Duodenal mucosa (tissue), 2 donors: ENCODE measurements around the gene F8A1.
"Not testable (repeated sequence)": the region's sequence is repeated elsewhere in the genome, so short reads cannot be mapped to it uniquely, and the experiment has no call there.

Source experiments
- H3K27ac ChIP-seq: one replicate; pipeline ENCODE4 v1.7.0; 2013; ENCODE audit warnings: low read depth, low read length
- H3K27me3 ChIP-seq, 2 donors: one replicate each; pipeline ENCODE4 v1.7.0; 2013; ENCODE audit warnings: low read length in 2 of 2, control low read depth in 1 of 2; ENCODE audit not compliant: insufficient read depth in 2 of 2, control insufficient read depth in 1 of 2
- H3K36me3 ChIP-seq, 2 donors: one replicate each; pipeline ENCODE4 v1.7.0; 2013; ENCODE audit warnings: low read length in 2 of 2, control low read depth in 1 of 2; ENCODE audit not compliant: insufficient read depth in 2 of 2, control insufficient read depth in 1 of 2
- H3K4me1 ChIP-seq, 2 donors: one replicate each; pipeline ENCODE4 v1.7.0; 2013; ENCODE audit warnings: low read length in 2 of 2, control low read depth in 1 of 2; ENCODE audit not compliant: insufficient read depth in 2 of 2, control insufficient read depth in 1 of 2
- H3K4me3 ChIP-seq, 2 donors: one replicate each; pipeline ENCODE4 v1.7.0; 2013; ENCODE audit warnings: low read length in 2 of 2, low read depth in 1 of 2
- H3K9ac ChIP-seq, 2 donors: one replicate each; pipeline ENCODE4 v1.7.0; 2013; ENCODE audit warnings: low read length in 2 of 2, low read depth in 1 of 2
- H3K9me3 ChIP-seq, 2 donors: one replicate each; pipeline ENCODE4 v1.7.0; 2013; ENCODE audit warnings: low read length in 2 of 2, control low read depth in 1 of 2; ENCODE audit not compliant: control insufficient read depth in 1 of 2

Gene F8A1

GRCh38 chrX:154886069-154886788 is at the start of gene F8A1:
TSS of gene F8A1 (plus strand) at chrX:154886355. CDS start at chrX:154886375, 20 bp downstream.
- not testable (repeated sequence) for H3K9ac ChIP-seq, H3K27me3 ChIP-seq, H3K36me3 ChIP-seq, H3K27ac ChIP-seq, H3K4me1 ChIP-seq, H3K4me3 ChIP-seq, H3K9me3 ChIP-seq

- no peaks in the 10 kb centered on the region for H3K36me3 ChIP-seq
- no peaks in the 10 kb centered on the region for H3K9me3 ChIP-seq
- no peak overlapping the region for H3K27ac ChIP-seq
- H3K4me3 ChIP-seq = no peak overlapping the region
- no peaks in the 10 kb centered on the region for H3K27me3 ChIP-seq
- no peak overlapping the region for H3K9ac ChIP-seq
- H3K4me1 ChIP-seq = no peaks in the 10 kb centered on the region
Observed at GRCh38 chrX:154840856-154841255, 45.3 kb upstream of the F8A1 start.

- Histone ChIP-seq H3K4me1 (no peaks in the 10 kb centered on the region), H3K9me3 (no peaks in the 10 kb centered on the region), H3K36me3 (no peaks in the 10 kb centered on the region), H3K27ac (no peak overlapping the region), H3K27me3 (no peaks in the 10 kb centered on the region), H3K4me3 (no peak overlapping the region), H3K9ac (no peak overlapping the region)
Observed at GRCh38 chrX:154850957-154851611, 35.1 kb upstream of the F8A1 start.

GRCh38 chrX:154855256-154855655 is 30.9 kb upstream of the F8A1 start:
- Histone ChIP-seq H3K4me1 (no peaks in the 10 kb centered on the region), H3K27me3 (no peaks in the 10 kb centered on the region), H3K9me3 (no peaks in the 10 kb centered on the region), H3K27ac (no peak overlapping the region), H3K36me3 (no peaks in the 10 kb centered on the region), H3K4me3 (no peak overlapping the region), H3K9ac (no peak overlapping the region)

GRCh38 chrX:154868522-154868921 is 17.6 kb upstream of the F8A1 start:
- H3K36me3 ChIP-seq, H3K9me3 ChIP-seq, H3K27me3 ChIP-seq: not testable (repeated sequence)

GRCh38 chrX:154873329-154873728 is 12.8 kb upstream of the F8A1 start:
- Histone ChIP-seq H3K27me3 (no peaks in the 10 kb centered on the region), H3K9me3 (no peaks in the 10 kb centered on the region)

More at GRCh38 chrX:154868522-154868921, 17.6 kb upstream of the F8A1 start:
- H3K9ac ChIP-seq, H3K27ac ChIP-seq, H3K4me1 ChIP-seq, H3K4me3 ChIP-seq: not testable (repeated sequence)

GRCh38 chrX:154884069-154884468 is 2.1 kb upstream of the F8A1 start:
- not testable (repeated sequence) for H3K4me3 ChIP-seq, H3K9me3 ChIP-seq, H3K9ac ChIP-seq

More at GRCh38 chrX:154873329-154873728, 12.8 kb upstream of the F8A1 start:
- Histone ChIP-seq H3K27ac (no peak overlapping the region), H3K9ac (no peak overlapping the region), H3K36me3 (no peaks in the 10 kb centered on the region), H3K4me1 (no peaks in the 10 kb centered on the region), H3K4me3 (no peak overlapping the region)

GRCh38 chrX:154885057-154885456 is 1.1 kb upstream of the F8A1 start:
- H3K4me1 ChIP-seq, H3K9ac ChIP-seq, H3K9me3 ChIP-seq, H3K4me3 ChIP-seq, H3K27me3 ChIP-seq, H3K27ac ChIP-seq, H3K36me3 ChIP-seq: not testable (repeated sequence)

More at GRCh38 chrX:154884069-154884468, 2.1 kb upstream of the F8A1 start:
- H3K27ac ChIP-seq, H3K4me1 ChIP-seq, H3K27me3 ChIP-seq, H3K36me3 ChIP-seq: not testable (repeated sequence)

GRCh38 chrX:154885549-154885948 is 606 bp upstream of the F8A1 start:
- H3K4me1 ChIP-seq, H3K9ac ChIP-seq, H3K27ac ChIP-seq, H3K4me3 ChIP-seq, H3K27me3 ChIP-seq, H3K9me3 ChIP-seq, H3K36me3 ChIP-seq: not testable (repeated sequence)

GRCh38 chrX:154886789-154887221 is 650 bp downstream of the F8A1 start:
- H3K27me3 ChIP-seq, H3K9ac ChIP-seq, H3K36me3 ChIP-seq, H3K9me3 ChIP-seq, H3K4me1 ChIP-seq, H3K27ac ChIP-seq, H3K4me3 ChIP-seq: not testable (repeated sequence)
